ENCODE measurements around the gene KRI1. TPM values are rescaled to one million over a fixed set of nuclear protein-coding genes. Genes with fewer than 3 reads are reported as not detected.

Gene KRI1
- total RNA-seq (10 to 100 TPM; 10.5 to 13.0 (median 12.1) TPM), polyA plus RNA-seq (9.3 TPM)
- long read RNA-seq, donor 1, transcript KRI1-201 (19 exons, 3,023 nt): major isoform, 11 of 21 reads
- long read RNA-seq, donor 1, partial matches to known transcripts: 8 of 21 reads
- long read RNA-seq, donor 1, other reads (novel, unspliced or antisense): 1 of 21 reads
- long read RNA-seq, donor 2, transcript KRI1-201 (19 exons, 3,023 nt): major isoform, 9 of 13 reads
- long read RNA-seq, donor 2, partial matches to known transcripts: 1 of 13 reads
- long read RNA-seq, donor 2, other reads (novel, unspliced or antisense): 2 of 13 reads
- long read RNA-seq, donor 3, transcript KRI1-201 (19 exons, 3,023 nt): major isoform, 32 of 42 reads
- long read RNA-seq, donor 3, partial matches to known transcripts: 5 of 42 reads
- long read RNA-seq, donor 3, other reads (novel, unspliced or antisense): 2 of 42 reads
- long read RNA-seq, donor 4, transcript KRI1-201 (19 exons, 3,023 nt): major isoform, 12 of 20 reads
- long read RNA-seq, donor 4, partial matches to known transcripts: 3 of 20 reads
- long read RNA-seq, donor 4, other reads (novel, unspliced or antisense): 3 of 20 reads

GRCh38 chr19:10565567-10566407 lies at the start of gene KRI1:
TSS of gene KRI1 (minus strand) at chr19:10566010. CDS start at chr19:10565999, 11 bp downstream.
- ATAC-seq (peak; percentile 89), DNase-seq (peak; percentile 99 to 100 (median 100))
- intact Hi-C loops (cut with DNase I): loop anchor here in 1 of 4 donors (10.0 kb wide), 1 partner anchor 61 kb away; the partner anchor contains the start of gene KEAP1
- H3K4me1 ChIP-seq (ENCODE audit: control insufficient read depth, insufficient read depth, low read length): no peaks in the 10 kb centered on the region
- no peaks in the 10 kb centered on the region for H3K27me3 ChIP-seq (ENCODE audit: control insufficient read depth, insufficient read depth)
- H3K9me3 ChIP-seq (ENCODE audit: control insufficient read depth, low read length): no peaks in the 10 kb centered on the region
- H3K27ac ChIP-seq (ENCODE audit: low read length): peak within 1 kb of the TSS; percentile 72
- under 1% methylated on average over 94 of the region's 94 CpGs for WGBS
- peak within 1 kb of the TSS; percentile 51 for H3K4me3 ChIP-seq (ENCODE audit: low read length)

GRCh38 chr19:10612499-10613119 lies 46.8 kb upstream of the KRI1 start:
- Histone ChIP-seq H3K4me1 (ENCODE audit: control insufficient read depth, insufficient read depth, low read length) (peaks cover 17% of the 10 kb centered on the region), H3K27me3 (ENCODE audit: control insufficient read depth, insufficient read depth) (no peaks in the 10 kb centered on the region), H3K4me3 (ENCODE audit: low read length) (no peak overlapping the region), H3K27ac (ENCODE audit: low read length) (peak overlapping the region; percentile 93), H3K9me3 (ENCODE audit: control insufficient read depth, low read length) (no peaks in the 10 kb centered on the region)
- DNase-seq (peak; percentile 85 to 94 (median 93)), ATAC-seq (peak; percentile 93 to 97)
- 30% methylated on average over 15 of the region's 15 CpGs for WGBS
- intact Hi-C loops (cut with DNase I): no loop called here

- Histone ChIP-seq H3K27ac (ENCODE audit: low read length) (peak overlapping the region; percentile 70), H3K9me3 (ENCODE audit: control insufficient read depth, low read length) (no peaks in the 10 kb centered on the region), H3K27me3 (ENCODE audit: control insufficient read depth, insufficient read depth) (no peaks in the 10 kb centered on the region), H3K4me3 (ENCODE audit: low read length) (no peak overlapping the region), H3K4me1 (ENCODE audit: control insufficient read depth, insufficient read depth, low read length) (peaks cover 14% of the 10 kb centered on the region)
- intact Hi-C loops (cut with DNase I): no loop called here
- DNase-seq (no peak), ATAC-seq (no peak)
- WGBS: 82% methylated on average over 5 of the region's 5 CpGs
These were observed 46.1 kb upstream of the KRI1 start for GRCh38 chr19:10611907-10612306.

- H3K27ac ChIP-seq (ENCODE audit: low read length): peak overlapping the region; percentile 99
- H3K9me3 ChIP-seq (ENCODE audit: control insufficient read depth, low read length): no peaks in the 10 kb centered on the region
- peak in 2 of 3 donors; percentile 38 to 65 for DNase-seq
- peak overlapping the region; percentile 98 for H3K4me3 ChIP-seq (ENCODE audit: low read length)
- intact Hi-C loops (cut with DNase I): no loop called here
- 60% methylated on average over 9 of the region's 9 CpGs for WGBS
- no peaks in the 10 kb centered on the region for H3K27me3 ChIP-seq (ENCODE audit: control insufficient read depth, insufficient read depth)
- H3K4me1 ChIP-seq (ENCODE audit: control insufficient read depth, insufficient read depth, low read length): peaks cover 4% of the 10 kb centered on the region
- peak in 1 of 2 donors; percentile 48 for ATAC-seq
These were observed 38.7 kb upstream of the KRI1 start for GRCh38 chr19:10604460-10604980.

- WGBS: 26% methylated on average over 9 of the region's 9 CpGs
- intact Hi-C loops (cut with DNase I): no loop called here
These were observed 38.2 kb upstream of the KRI1 start for GRCh38 chr19:10603873-10604459.

GRCh38 chr19:10603084-10603872 lies 37.5 kb upstream of the KRI1 start:
- ATAC-seq (peak; percentile 32 to 61), DNase-seq (peak; percentile 57 to 78 (median 75))
- H3K27ac ChIP-seq (ENCODE audit: low read length): peak overlapping the region; percentile 99
- H3K27me3 ChIP-seq (ENCODE audit: control insufficient read depth, insufficient read depth): no peaks in the 10 kb centered on the region
- H3K4me3 ChIP-seq (ENCODE audit: low read length): peak overlapping the region; percentile 98
- WGBS: 6% methylated on average over 19 of the region's 19 CpGs
- H3K9me3 ChIP-seq (ENCODE audit: control insufficient read depth, low read length): no peaks in the 10 kb centered on the region
- H3K4me1 ChIP-seq (ENCODE audit: control insufficient read depth, insufficient read depth, low read length): peaks cover 4% of the 10 kb centered on the region
- intact Hi-C loops (cut with DNase I): no loop called here

More at GRCh38 chr19:10603873-10604459, 38.2 kb upstream of the KRI1 start:
- Histone ChIP-seq H3K4me3 (ENCODE audit: low read length) (peak overlapping the region; percentile 98), H3K27me3 (ENCODE audit: control insufficient read depth, insufficient read depth) (no peaks in the 10 kb centered on the region), H3K4me1 (ENCODE audit: control insufficient read depth, insufficient read depth, low read length) (peaks cover 4% of the 10 kb centered on the region), H3K27ac (ENCODE audit: low read length) (peak overlapping the region; percentile 99), H3K9me3 (ENCODE audit: control insufficient read depth, low read length) (no peaks in the 10 kb centered on the region)
- DNase-seq (no peak), ATAC-seq (peak in 1 of 2 donors; percentile 6)

- peak; percentile 95 to 98 for ATAC-seq
- WGBS: under 1% methylated on average over 76 of the region's 76 CpGs
- no peaks in the 10 kb centered on the region for H3K27me3 ChIP-seq (ENCODE audit: control insufficient read depth, insufficient read depth)
- peak; percentile 88 to 96 (median 96) for DNase-seq
- peak overlapping the region; percentile 99 for H3K27ac ChIP-seq (ENCODE audit: low read length)
- H3K4me1 ChIP-seq (ENCODE audit: control insufficient read depth, insufficient read depth, low read length): peaks cover 4% of the 10 kb centered on the region
- intact Hi-C loops (cut with DNase I): no loop called here
- no peaks in the 10 kb centered on the region for H3K9me3 ChIP-seq (ENCODE audit: control insufficient read depth, low read length)
- H3K4me3 ChIP-seq (ENCODE audit: low read length): peak overlapping the region; percentile 98
These were observed 36.7 kb upstream of the KRI1 start for GRCh38 chr19:10602330-10603083.

GRCh38 chr19:10601999-10602329 lies 36.2 kb upstream of the KRI1 start:
- no peak for DNase-seq
- intact Hi-C loops (cut with DNase I): no loop called here
- Histone ChIP-seq H3K27ac (ENCODE audit: low read length) (peak overlapping the region; percentile 30), H3K27me3 (ENCODE audit: control insufficient read depth, insufficient read depth) (no peaks in the 10 kb centered on the region), H3K4me1 (ENCODE audit: control insufficient read depth, insufficient read depth, low read length) (peaks cover 4% of the 10 kb centered on the region), H3K9me3 (ENCODE audit: control insufficient read depth, low read length) (no peaks in the 10 kb centered on the region), H3K4me3 (ENCODE audit: low read length) (no peak overlapping the region)
- WGBS: 24% methylated on average over 7 of the region's 7 CpGs
- no peak for ATAC-seq

- DNase-seq (peak in 1 of 3 donors; percentile 1), ATAC-seq (no peak)
- Histone ChIP-seq H3K4me3 (ENCODE audit: low read length) (no peak overlapping the region), H3K9me3 (ENCODE audit: control insufficient read depth, low read length) (no peaks in the 10 kb centered on the region), H3K4me1 (ENCODE audit: control insufficient read depth, insufficient read depth, low read length) (peaks cover 4% of the 10 kb centered on the region), H3K27me3 (ENCODE audit: control insufficient read depth, insufficient read depth) (no peaks in the 10 kb centered on the region), H3K27ac (ENCODE audit: low read length) (no peak overlapping the region)
- WGBS: 94% methylated on average over 5 of the region's 5 CpGs
- intact Hi-C loops (cut with DNase I): no loop called here
These were observed 34.3 kb upstream of the KRI1 start for GRCh38 chr19:10600149-10600548.
